SKM-1 treated with dmso at 0.1 percent for 144 hours (cell line): ENCODE data around the gene CEP72.
"Not testable (repeated sequence)": the region's sequence is repeated elsewhere in the genome, so short reads cannot be mapped to it uniquely, and the experiment has no call there.

ENCODE experiments used
- DNase-seq: peaks from one replicate; lab custom pipeline; 2025; ENCODE audit not compliant: unreplicated experiment; lab: John Stamatoyannopoulos, UW

The CEP72 gene

DNA sequence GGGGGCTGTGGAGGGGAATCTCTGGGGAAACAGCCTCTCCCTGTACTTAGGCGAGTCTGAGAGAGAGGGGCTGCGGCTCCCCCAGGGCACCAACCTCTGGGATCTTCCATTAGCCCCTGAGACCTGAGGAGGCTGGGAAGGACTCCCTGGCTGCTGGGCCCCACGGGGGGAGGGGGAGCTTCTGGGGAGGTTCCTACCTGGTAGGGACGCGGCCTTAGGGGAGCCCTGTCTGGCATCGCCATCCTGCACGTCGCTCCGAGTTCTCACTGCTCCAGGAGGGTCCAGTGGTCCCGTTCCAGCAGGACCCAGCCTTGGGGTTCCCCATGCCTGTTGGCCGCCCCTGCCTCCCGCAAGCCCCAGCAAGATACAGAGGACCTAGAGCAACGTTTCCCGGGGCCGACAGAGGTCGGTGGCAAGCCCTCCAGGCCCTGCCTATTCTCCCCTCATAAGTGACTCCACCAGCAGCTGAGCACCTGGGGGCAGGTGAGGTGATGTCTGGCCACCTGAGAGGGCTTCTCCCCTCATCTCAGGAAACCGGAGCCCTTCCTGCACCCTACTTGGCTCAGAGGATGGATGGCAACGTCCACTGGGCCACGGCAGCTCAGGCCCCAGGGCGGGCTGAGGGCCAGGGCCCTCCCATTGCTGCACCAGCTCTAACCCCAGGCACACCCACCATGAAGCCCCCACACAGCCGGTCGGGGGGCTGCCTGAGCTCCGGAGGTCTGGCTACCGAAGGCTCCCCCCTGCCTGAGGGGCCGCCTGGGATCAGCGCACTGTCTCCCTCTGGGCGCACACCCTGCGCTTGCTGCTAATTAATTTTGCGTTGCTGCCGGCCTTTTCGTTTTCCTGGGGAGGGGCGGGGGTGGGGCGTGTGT lies 58.5 kb downstream of the CEP72 start:
- DNase-seq: no peak

DNA sequence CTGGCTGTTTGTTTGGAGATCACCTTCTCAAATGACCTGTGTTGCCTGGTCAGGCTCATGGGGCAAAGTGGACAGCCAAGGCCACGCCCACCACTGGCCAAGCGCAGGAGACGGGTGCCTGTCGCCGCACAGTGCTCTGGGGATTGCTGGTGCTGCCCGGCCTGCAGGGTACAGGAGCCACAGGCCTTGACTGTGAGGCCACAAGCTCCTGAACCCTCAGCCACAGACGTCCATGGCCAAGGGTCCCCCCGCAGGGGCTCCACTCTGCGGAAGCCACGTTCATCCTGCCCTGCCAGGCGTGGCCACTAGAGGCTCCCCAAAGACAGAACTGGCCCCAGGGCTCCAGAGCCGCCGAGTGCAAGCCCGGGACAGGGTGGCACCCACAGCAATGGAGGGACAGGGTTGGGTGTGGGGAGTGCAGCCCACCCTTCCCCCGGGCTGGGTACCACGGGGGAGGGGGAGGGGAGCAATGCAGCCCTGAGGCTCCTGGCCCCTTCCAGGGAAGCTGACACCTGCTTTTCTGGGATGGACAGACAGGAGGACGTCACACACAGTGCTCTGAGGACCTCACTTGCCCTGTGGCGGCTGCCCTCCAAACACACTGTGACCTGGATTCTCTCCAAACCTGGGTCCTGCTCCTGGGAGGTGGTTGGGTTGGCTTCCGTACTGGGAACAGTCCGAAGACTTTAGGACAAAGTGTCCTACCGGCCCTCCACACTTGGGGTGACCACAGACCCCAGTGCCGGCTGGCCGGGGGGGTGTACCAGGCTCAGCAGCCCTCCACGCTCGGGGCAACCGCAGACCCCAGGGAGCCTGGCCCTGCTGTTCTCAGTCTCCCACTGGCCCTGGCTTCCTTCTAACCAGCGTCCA lies 59.6 kb downstream of the CEP72 start:
- DNase-seq: peak; percentile 15

GRCh38 chr5:672329-673160 lies 60.4 kb downstream of the CEP72 start:
- DNase-seq: no peak

- no peak for DNase-seq
These were observed 61.2 kb downstream of the CEP72 start for GRCh38 chr5:673161-673830.

GRCh38 chr5:673831-674629 lies 61.9 kb downstream of the CEP72 start:
- no peak for DNase-seq

DNA sequence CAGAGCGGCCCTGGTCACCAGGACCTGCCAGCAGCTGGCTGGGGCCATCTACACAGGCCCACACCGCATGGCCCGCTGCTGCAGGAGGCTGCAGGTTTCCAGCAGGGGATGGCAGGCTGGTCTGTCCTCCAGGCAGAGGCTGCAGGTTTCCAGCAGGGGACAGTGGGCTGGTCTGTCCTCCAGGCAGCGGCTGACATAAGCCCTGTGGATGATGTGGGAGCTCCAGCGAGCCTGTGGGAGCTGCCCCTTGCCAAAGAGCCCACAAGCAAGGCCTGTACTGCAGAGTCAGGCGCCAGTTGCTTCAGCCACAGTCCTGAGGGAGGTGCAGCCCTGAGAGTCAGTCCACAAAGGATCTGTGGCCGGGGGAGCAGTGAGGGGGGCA lies 62.5 kb downstream of the CEP72 start:
- DNase-seq: no peak

DNA sequence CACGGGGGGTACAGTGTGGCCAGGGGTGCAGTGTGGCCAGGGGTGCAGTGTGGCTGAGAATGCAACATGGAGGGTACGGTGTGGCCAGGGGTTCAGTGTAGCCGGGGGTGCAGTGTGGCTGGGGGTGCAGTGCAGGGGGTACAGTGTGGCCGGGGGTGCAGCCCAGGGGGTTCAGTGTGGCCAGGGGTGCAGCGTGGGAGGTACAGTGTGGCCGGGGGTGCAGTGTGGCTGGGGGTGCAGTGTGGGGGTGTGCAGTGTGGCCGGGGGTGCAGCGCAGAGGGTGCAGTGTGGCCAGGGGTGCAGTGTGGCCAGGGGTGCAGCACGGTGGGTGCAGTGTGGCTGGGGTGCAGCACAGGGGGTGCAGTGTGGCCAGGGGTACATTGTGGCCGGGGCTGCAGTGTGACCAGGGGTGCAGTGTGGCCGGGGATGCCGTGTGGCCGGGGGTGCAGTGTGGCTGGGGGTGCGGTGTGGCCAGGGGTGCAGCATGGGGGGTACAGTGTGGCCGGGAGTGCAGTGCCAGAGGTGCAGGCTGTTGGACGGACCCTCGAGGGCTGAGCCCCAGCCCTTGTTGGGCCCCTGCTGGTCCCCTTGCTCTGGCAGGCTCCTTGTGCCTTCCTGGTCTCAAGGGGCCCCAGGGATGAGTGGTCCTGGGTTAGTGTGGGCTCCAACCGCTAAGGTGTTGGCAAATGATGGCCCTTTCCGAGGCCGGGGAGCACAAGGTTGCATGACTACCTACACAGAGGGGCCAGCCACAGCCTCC lies 63.2 kb downstream of the CEP72 start:
- DNase-seq: no peak

DNA sequence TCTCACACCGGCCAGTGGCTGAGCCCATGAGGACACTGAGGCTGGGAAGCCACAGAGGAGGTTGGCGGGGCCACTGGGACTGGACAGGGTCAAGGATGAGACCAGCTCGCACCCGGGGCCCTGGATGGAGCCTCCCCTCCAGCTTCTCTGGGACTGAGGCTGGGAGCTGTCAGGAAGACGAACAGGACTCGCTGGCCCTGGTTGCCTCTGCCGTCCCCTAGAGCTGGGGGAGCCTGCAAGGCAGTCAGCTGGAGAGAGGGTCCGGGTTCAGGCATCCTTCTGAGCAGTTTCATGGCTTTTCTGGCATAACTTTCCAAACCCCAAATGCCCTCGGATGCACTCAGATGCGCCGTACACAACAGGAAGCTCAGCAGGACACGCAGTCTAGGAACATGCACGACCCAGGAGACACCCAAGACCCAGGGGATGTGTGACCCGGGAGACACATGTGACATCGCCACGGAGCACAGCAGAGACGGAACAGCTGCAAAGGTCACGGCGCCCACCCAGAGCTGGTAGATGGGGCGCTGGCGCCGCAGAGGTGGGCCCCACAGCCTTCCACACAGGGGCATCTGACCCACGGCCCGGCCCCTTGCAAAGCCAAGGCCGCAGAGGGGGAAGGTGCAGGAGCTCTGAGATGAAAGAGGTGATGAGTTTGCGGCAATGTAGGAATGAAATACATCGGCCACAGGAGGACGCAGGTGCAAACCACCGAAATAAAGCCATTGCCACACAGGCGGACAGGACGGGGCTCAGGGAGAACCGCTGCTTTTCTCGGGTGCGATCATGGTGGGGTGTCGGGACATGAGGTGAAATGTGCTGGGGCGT lies 63.9 kb downstream of the CEP72 start:
- no peak for DNase-seq

DNA sequence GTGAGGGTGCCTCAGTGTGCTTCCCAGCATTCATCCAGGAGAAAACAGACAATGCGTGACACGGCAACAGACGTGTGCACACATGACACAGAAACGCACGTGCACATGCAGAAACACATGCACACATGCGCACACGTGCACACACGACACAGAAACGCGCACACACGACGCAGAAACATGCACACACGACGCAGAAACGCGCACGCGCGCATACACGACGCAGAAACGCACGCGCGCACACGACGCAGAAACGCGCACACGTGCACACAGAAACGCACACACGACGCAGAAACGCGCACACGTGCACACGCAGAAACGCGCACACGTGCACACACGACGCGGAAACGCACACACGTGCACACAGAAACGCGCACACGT lies 64.5 kb downstream of the CEP72 start:
- no peak for DNase-seq

DNA sequence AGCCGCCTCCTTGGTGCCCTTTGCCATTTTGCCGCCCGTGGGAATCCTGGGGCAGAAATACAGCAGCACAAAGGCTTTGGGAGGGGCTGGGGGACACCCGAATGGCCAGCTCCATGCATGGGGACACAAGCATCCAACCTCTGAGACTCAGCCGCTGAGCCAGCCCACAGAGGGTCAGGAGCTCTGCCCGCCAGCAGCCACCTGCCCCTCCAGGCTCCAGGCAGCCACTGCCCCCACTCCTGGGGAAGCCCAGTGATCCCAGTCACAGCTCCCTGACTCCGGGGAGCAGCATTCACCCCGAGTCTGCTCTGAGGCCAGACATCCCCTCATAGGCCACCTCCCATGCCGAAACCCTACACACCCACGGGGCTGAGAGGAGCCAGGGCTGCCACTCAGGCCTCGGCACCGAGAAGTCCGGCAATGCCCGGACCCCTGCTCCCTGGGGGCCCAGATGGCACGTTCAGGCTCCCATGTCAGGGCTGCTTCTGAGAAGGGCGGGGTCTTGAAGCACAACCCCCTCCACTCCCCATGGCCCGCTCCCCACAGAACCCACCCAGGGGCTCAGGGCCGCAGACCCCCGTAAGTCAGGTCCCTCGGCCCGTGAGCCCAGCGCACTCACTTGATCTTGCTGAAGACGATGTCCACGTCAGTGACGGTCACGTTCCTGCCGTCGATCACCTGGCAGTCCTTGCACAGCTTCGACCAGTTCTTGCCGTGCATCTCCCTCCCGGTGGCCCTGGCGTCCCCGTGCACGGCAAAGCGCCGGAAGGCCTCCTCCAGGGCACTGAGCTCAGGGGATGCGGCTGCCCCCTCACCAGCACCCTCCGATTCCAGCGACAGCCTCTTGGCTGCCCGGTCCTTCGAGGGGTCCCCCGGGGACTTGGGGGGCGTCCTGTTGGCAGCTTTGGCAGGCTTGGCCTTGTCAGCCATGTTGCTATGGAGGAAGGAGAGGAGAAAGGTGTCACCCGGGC lies 65.3 kb downstream of the CEP72 start:
- peak; percentile 10 for DNase-seq

GRCh38 chr5:678521-678920 lies 66.4 kb downstream of the CEP72 start:
- DNase-seq: not testable (repeated sequence)

GRCh38 chr5:679166-679895 lies 67.2 kb downstream of the CEP72 start:
- not testable (repeated sequence) for DNase-seq

DNA sequence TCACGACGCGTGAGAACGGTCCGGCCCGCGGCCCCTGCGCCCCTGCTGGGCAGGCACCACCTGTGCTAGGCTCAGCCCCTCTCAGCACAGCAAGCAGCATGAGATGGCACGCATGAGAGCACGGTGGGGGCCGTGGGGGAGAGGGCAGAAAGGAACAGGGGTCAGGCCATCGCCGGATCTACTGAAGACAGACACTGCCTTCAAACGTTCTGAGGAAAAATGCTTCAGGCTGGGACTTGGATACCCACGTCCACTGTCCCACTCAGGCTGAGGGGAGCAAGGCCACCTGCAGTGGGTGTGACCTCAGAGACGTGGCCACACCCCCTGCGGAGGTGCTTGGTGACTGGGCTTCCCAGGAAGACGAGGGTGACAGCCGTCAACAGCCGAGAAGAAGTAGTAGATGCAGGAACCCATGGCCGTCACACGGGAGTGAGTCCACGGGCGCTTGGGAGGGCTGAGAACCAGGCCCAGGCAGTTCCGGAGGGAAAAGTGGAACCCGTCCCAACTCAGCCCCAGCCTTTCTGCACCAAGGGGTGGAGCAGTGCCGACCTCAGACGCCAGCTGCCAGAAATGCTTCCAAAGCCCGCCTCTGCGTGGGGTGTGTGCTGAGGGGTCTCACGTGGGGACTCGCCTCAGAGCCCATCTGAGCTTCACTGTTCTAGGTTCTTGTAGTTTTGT lies 68.1 kb downstream of the CEP72 start:
- not testable (repeated sequence) for DNase-seq

GRCh38 chr5:680836-681235 lies 68.7 kb downstream of the CEP72 start:
- DNase-seq: not testable (repeated sequence)

DNA sequence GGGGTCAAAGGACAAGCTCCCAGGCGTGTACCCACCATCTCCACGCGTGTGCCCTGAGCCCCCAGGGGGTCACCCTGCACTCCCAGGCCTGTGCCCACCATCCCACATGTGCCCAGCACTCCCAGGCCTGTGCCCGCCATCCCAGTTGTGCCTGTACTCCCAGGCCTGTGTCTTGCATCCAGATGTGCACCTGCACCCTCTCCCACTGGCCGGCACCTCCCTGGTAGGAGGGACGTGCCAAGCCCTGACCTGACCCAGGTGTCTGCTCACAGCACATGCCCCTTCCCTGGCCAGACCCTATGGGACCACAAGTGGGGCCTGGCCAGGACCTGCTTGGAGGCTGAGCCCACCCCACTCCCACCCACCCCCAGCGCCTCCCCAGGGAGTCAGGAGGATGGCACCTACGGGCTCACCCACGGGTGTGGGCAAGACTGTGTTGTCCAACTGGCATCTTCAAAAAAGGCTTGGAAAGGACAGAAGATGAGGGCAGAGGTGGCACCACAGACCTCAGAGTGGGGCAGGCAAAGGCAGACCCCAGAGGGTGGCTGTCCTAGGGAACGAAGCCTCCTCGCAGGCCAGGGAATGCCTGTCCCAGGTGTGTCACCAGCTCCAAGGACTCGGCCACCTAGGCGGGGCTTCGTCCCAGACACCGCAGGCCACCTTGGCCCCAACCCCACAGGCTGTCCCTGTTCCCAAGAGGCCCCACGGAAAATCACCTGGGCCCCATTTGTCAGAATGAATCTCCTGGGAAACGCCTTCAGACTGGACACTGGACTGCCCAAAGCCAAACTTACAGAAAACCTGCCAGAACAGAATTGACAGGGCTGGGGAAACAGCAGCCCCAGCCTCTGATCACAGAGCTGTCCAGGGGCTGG lies 69.4 kb downstream of the CEP72 start:
- not testable (repeated sequence) for DNase-seq
